ENCODE data around the gene JOSD1. TPM values are rescaled to one million over a fixed set of nuclear protein-coding genes. Genes with fewer than 3 reads are reported as not detected.

Gene JOSD1
- total and polyA plus RNA-seq, 2 donors (not counting 1 experiment from before 2014, with no cell fraction given), result 78.7 to 94.8 TPM

GRCh38 chr22:38715852-38716251 is 15.1 kb upstream of the JOSD1 start:
- no peak overlapping the region for H3K4me2 ChIP-seq (replicated peaks; ENCODE audit: low read depth, low read length, poor library complexity, severe bottlenecking)
- Mint-ChIP-seq H3K9me3 (ENCODE audit: insufficient read depth) (no peaks in the 10 kb centered on the region), H3K4me1 (peaks cover 36% of the 10 kb centered on the region), H3K27ac (no peak overlapping the region), H3K27me3 (no peaks in the 10 kb centered on the region), H3K4me3 (no peak overlapping the region)
- H3K9me3 ChIP-seq (ENCODE audit: control extremely low read depth in 1 of 3, control insufficient read depth in 2 of 3, insufficient read depth in 1 of 3, low read length in 2 of 3), result no peaks in the 10 kb centered on the region
- WGBS (ENCODE audit: insufficient coverage), result 96% methylated on average over 15 of the region's 15 CpGs
- TF ChIP-seq EZH2 (IDR thresholded peaks at IDR 0.05; ENCODE audit: borderline replicate concordance, insufficient read depth, low read depth, low read length, poor library complexity, severe bottlenecking) (no peak), CTCF (IDR thresholded peaks at IDR 0.05) (no peak)
- no peak overlapping the region for H2AFZ ChIP-seq (ENCODE audit: insufficient read depth, low read depth, low read length, poor library complexity, severe bottlenecking)
- no peak for DNase-seq
- H3K27me3 ChIP-seq (replicated peaks in 1 of 4; ENCODE audit: control extremely low read depth in 1 of 4, control insufficient read depth in 3 of 4, insufficient read depth in 4 of 4, low read length in 3 of 4), result no peaks in the 10 kb centered on the region
- ChIA-PET POLR2A (no interaction called here), CTCF (no interaction called here)
- H3K4me3 ChIP-seq (ENCODE audit: control extremely low read depth in 1 of 5, extremely low read depth in 1 of 5, insufficient read depth in 1 of 5, low read depth in 2 of 5, low read length in 4 of 5), result no peak overlapping the region
- peaks cover 7% of the 10 kb centered on the region in 2 donors for H3K4me1 ChIP-seq (ENCODE audit: control insufficient read depth in 2 of 2, insufficient read depth in 2 of 2, low read length in 2 of 2)
- H3K79me2 ChIP-seq (ENCODE audit: control insufficient read depth, insufficient read depth, low read length), result peaks cover 76% of the 10 kb centered on the region
- intact Hi-C loops (cut with micrococcal nuclease), result no loop called here
- H3K36me3 ChIP-seq (replicated peaks in 1 of 2; ENCODE audit: control extremely low read depth in 1 of 2, control insufficient read depth in 1 of 2, extremely low read depth in 1 of 2, insufficient read depth in 2 of 2, low read length in 1 of 2), result peaks cover 0 to 61% of the 10 kb centered on the region in 2 experiments
- H3K27ac ChIP-seq (ENCODE audit: low read length in 2 of 2), result no peak overlapping the region
- ATAC-seq (ENCODE audit: low read depth), result no peak
- no peak overlapping the region for H3K9ac ChIP-seq (ENCODE audit: low read length)
- peaks cover 71% of the 10 kb centered on the region for H4K20me1 ChIP-seq (ENCODE audit: control insufficient read depth, insufficient read depth, low read length, poor library complexity, severe bottlenecking)

- Mint-ChIP-seq H3K4me1 (peaks cover 42% of the 10 kb centered on the region), H3K9me3 (ENCODE audit: insufficient read depth) (no peaks in the 10 kb centered on the region), H3K4me3 (no peak overlapping the region), H3K27ac (peak overlapping the region; percentile 27), H3K27me3 (no peaks in the 10 kb centered on the region)
- WGBS (ENCODE audit: insufficient coverage), result 94% methylated on average over 9 of the region's 9 CpGs
- no peak overlapping the region for H3K4me2 ChIP-seq (replicated peaks; ENCODE audit: low read depth, low read length, poor library complexity, severe bottlenecking)
- ATAC-seq (ENCODE audit: low read depth) (no peak), DNase-seq (no peak)
- no peak overlapping the region for H3K9ac ChIP-seq (ENCODE audit: low read length)
- peaks cover 72% of the 10 kb centered on the region for H4K20me1 ChIP-seq (ENCODE audit: control insufficient read depth, insufficient read depth, low read length, poor library complexity, severe bottlenecking)
- peaks cover 0 to 61% of the 10 kb centered on the region in 2 experiments for H3K36me3 ChIP-seq (replicated peaks in 1 of 2; ENCODE audit: control extremely low read depth in 1 of 2, control insufficient read depth in 1 of 2, extremely low read depth in 1 of 2, insufficient read depth in 2 of 2, low read length in 1 of 2)
- intact Hi-C loops (cut with micrococcal nuclease), result no loop called here
- TF ChIP-seq EZH2 (IDR thresholded peaks at IDR 0.05; ENCODE audit: borderline replicate concordance, insufficient read depth, low read depth, low read length, poor library complexity, severe bottlenecking) (no peak), CTCF (IDR thresholded peaks at IDR 0.05) (no peak)
- no peak overlapping the region for H3K27ac ChIP-seq (ENCODE audit: low read length in 2 of 2)
- ChIA-PET POLR2A (no interaction called here), CTCF (no interaction called here)
- H3K27me3 ChIP-seq (replicated peaks in 1 of 4; ENCODE audit: control extremely low read depth in 1 of 4, control insufficient read depth in 3 of 4, insufficient read depth in 4 of 4, low read length in 3 of 4), result no peaks in the 10 kb centered on the region
- H3K79me2 ChIP-seq (ENCODE audit: control insufficient read depth, insufficient read depth, low read length), result peaks cover 77% of the 10 kb centered on the region
- H3K4me3 ChIP-seq (ENCODE audit: control extremely low read depth in 1 of 5, extremely low read depth in 1 of 5, insufficient read depth in 1 of 5, low read depth in 2 of 5, low read length in 4 of 5), result no peak overlapping the region
- no peaks in the 10 kb centered on the region for H3K9me3 ChIP-seq (ENCODE audit: control extremely low read depth in 1 of 3, control insufficient read depth in 2 of 3, insufficient read depth in 1 of 3, low read length in 2 of 3)
- no peak overlapping the region for H2AFZ ChIP-seq (ENCODE audit: insufficient read depth, low read depth, low read length, poor library complexity, severe bottlenecking)
- peaks cover 8% of the 10 kb centered on the region in 2 donors for H3K4me1 ChIP-seq (ENCODE audit: control insufficient read depth in 2 of 2, insufficient read depth in 2 of 2, low read length in 2 of 2)
These were observed 14.5 kb upstream of the JOSD1 start for GRCh38 chr22:38715176-38715764.
